Hepatocyte (in vitro differentiated cells): Measurements from ENCODE around the gene LSM14A. TPM values are rescaled to one million over a fixed set of nuclear protein-coding genes. Genes with fewer than 3 reads are reported as not detected.

Experiments
- DNase-seq: peaks from one replicate; pipeline ENCODE4 v3.0.0-alpha.2; 2016; ENCODE audit warnings: low spot score
- H2AFZ ChIP-seq: fragments of 200-600 bp; sonication (generic); 2 replicates; pipeline ENCODE4 v1.6.0; 2016; ENCODE audit warnings: antibody characterized with exemption, mild to moderate bottlenecking
- H3K27ac ChIP-seq: fragments of 200-600 bp; sonication (generic); 2 replicates; pipeline ENCODE4 v1.5.1; 2016; ENCODE audit warnings: mild to moderate bottlenecking
- H3K27me3 ChIP-seq: fragments of 200-600 bp; sonication (generic); 2 replicates; pipeline ENCODE4 v1.6.1; 2016
- H3K36me3 ChIP-seq: fragments of 200-600 bp; sonication (generic); replicated peaks from 2 replicates; pipeline ENCODE4 v1.5.1; 2016; ENCODE audit warnings: low read depth; ENCODE audit not compliant: insufficient read depth
- H3K4me1 ChIP-seq: fragments of 200-600 bp; sonication (generic); 2 replicates; pipeline ENCODE4 v1.5.1; 2016; ENCODE audit warnings: mild to moderate bottlenecking, moderate library complexity; ENCODE audit not compliant: insufficient read depth
- H3K4me2 ChIP-seq: fragments of 200-600 bp; sonication (generic); 2 replicates; pipeline ENCODE4 v1.6.0; 2016
- H3K4me3 ChIP-seq: fragments of 200-600 bp; sonication (generic); 2 replicates; pipeline ENCODE4 v1.5.1; 2016; ENCODE audit warnings: mild to moderate bottlenecking
- H3K79me2 ChIP-seq: fragments of 200-600 bp; sonication (generic); 2 replicates; pipeline ENCODE4 v1.6.0; 2017; ENCODE audit warnings: mild to moderate bottlenecking
- H3K9me2 ChIP-seq: fragments of 200-600 bp; sonication (generic); replicated peaks from 2 replicates; pipeline ENCODE4 v1.6.0; 2017; ENCODE audit warnings: mild to moderate bottlenecking; ENCODE audit not compliant: insufficient read depth
- H3K9me3 ChIP-seq: fragments of 200-600 bp; sonication (generic); 2 replicates; pipeline ENCODE4 v1.5.1; 2016; ENCODE audit warnings: low read depth, mild to moderate bottlenecking
- H4K20me1 ChIP-seq: fragments of 200-600 bp; sonication (generic); 2 replicates; pipeline ENCODE4 v1.6.0; 2016; ENCODE audit warnings: mild to moderate bottlenecking; ENCODE audit not compliant: insufficient read depth, poor library complexity, severe bottlenecking
- EZH2 ChIP-seq: fragments of 200-600 bp; sonication (generic); IDR thresholded peaks from 2 replicates; pipeline ENCODE4 v1.6.1; 2016; ENCODE audit warnings: antibody characterized with exemption, mild to moderate bottlenecking, borderline replicate concordance
- EZH2phosphoT487 ChIP-seq: fragments of 200-600 bp; sonication (generic); IDR thresholded peaks from one replicate; pipeline ENCODE4 v1.6.1; 2018; ENCODE audit warnings: antibody characterized with exemption, mild to moderate bottlenecking, low read depth, moderate library complexity; ENCODE audit not compliant: unreplicated experiment, severe bottlenecking
- WGBS: methylation state at CpG from one replicate; pipeline ENCODE4 v1.1.6; 2016; ENCODE audit warnings: low lambda C conversion rate; ENCODE audit errors: missing lambda C conversion rate; 5-methylcytosine and 5-hydroxymethylcytosine counted together
- polyA plus RNA-seq: library from polyadenylated mRNA; unstranded; fragments of >200 nt; fragmentation: Nextera tagmentation; extraction: Ambion mirVana; gene quantifications from 2 replicates; pipeline ENCODE4 v1.2.1, GENCODE V29; 2016
- total RNA-seq: library from RNA; depleted of rRNA; stranded (reverse); fragments of >200 nt; gene quantifications from 2 replicates; pipeline ENCODE4 v1.2.3, GENCODE V29; 2014
- TF ChIP-seq, protein P1 (sequence below): fragments of 200-600 bp; sonication (generic); IDR thresholded peaks from 2 replicates; pipeline ENCODE4 v1.5.1; 2016; ENCODE audit warnings: antibody characterized with exemption, mild to moderate bottlenecking; ENCODE audit not compliant: poor library complexity

Gene LSM14A
- 81.0 and 96.5 TPM in 2 replicates for total RNA-seq
- polyA plus RNA-seq = 59.9 and 64.7 TPM in 2 replicates

DNA sequence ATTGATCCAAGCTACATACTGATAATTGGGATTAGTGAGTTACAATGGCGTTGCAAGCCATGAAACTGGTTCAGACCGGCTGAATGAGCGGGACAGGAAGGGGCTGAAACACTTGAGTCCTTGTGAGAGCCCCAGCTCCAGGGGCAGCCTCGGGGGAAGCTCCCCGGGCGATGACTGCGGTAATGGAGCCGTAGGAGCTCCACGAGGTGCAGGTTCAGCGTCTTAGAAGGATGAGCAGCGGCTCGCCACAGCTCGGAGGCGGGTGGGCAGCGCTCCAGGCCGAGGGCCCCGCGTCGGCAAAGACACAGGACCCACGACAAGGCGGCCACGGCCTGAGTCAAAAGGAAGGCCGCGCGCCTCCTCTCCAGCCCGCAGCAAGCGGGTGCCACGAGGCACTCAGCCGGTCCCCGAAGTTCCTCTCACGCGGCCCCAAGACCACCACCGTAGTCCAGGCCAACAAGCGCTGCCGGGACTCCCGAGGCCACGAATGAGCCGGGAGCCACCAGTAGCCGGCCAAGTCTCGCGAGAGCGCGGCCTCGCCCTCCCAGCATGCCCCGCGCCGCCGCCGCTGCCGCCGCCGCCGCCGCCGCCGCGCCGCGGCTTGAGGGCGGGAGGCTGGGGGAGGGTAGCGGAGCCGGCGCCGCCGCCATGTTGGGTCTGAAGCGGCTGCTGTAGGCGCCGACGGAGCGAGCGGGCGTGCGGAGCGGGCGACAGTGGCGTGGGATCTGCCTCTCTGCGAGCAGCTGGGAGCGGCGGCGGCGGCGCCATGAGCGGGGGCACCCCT is at the start of gene LSM14A:
TSS of gene LSM14A (plus strand) at position 628 of the 784 bp plus-strand sequence. CDS start at position 767, 139 bp downstream.
- H3K4me3 ChIP-seq = peak within 1 kb of the TSS; percentile 95
- no peaks in the 10 kb centered on the region for H3K9me2 ChIP-seq
- H3K9me3 ChIP-seq = no peaks in the 10 kb centered on the region
- H3K4me1 ChIP-seq = peaks cover 51% of the 10 kb centered on the region
- peaks cover 39% of the 10 kb centered on the region for H4K20me1 ChIP-seq
- H3K36me3 ChIP-seq = no peaks in the 10 kb centered on the region
- H3K27me3 ChIP-seq = no peaks in the 10 kb centered on the region
- H3K79me2 ChIP-seq = peaks cover 58% of the 10 kb centered on the region
- peak within 1 kb of the TSS; percentile 98 for H2AFZ ChIP-seq
- H3K27ac ChIP-seq = peak within 1 kb of the TSS; percentile 100
- TF ChIP-seq EZH2 (no peak), EZH2phosphoT487 (no peak)
- TF ChIP-seq, protein P1, sequence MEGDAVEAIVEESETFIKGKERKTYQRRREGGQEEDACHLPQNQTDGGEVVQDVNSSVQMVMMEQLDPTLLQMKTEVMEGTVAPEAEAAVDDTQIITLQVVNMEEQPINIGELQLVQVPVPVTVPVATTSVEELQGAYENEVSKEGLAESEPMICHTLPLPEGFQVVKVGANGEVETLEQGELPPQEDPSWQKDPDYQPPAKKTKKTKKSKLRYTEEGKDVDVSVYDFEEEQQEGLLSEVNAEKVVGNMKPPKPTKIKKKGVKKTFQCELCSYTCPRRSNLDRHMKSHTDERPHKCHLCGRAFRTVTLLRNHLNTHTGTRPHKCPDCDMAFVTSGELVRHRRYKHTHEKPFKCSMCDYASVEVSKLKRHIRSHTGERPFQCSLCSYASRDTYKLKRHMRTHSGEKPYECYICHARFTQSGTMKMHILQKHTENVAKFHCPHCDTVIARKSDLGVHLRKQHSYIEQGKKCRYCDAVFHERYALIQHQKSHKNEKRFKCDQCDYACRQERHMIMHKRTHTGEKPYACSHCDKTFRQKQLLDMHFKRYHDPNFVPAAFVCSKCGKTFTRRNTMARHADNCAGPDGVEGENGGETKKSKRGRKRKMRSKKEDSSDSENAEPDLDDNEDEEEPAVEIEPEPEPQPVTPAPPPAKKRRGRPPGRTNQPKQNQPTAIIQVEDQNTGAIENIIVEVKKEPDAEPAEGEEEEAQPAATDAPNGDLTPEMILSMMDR = no peak
- peak within 1 kb of the TSS; percentile 95 for H3K4me2 ChIP-seq
- DNase-seq = peak; percentile 97
- 2% methylated on average over 42 of the region's 83 CpGs for WGBS

DNA sequence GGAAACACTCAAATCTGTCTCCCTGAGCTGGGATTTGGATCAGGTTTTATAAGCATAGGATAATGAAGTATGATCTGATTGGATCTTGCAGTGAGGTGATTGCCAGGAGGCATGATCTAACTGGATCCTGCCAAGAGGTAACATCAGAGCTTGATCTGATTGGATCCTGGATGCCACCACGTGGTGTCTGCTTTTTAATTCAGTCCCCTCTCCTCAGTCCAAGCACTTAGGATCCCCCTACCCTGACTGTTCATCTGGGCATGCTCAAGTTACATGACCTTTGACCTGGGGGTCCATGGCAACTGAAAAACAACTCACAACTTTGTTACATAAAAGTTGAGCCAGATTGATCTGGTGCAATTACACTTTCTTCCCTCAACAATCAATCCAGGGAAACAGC is 47.5 kb upstream of the LSM14A start:
- Histone ChIP-seq H3K36me3 (no peaks in the 10 kb centered on the region), H2AFZ (no peak overlapping the region), H3K9me3 (no peaks in the 10 kb centered on the region), H3K27me3 (no peaks in the 10 kb centered on the region), H3K4me2 (no peak overlapping the region), H4K20me1 (no peaks in the 10 kb centered on the region), H3K4me1 (no peaks in the 10 kb centered on the region), H3K4me3 (no peak overlapping the region), H3K9me2 (no peaks in the 10 kb centered on the region), H3K79me2 (no peaks in the 10 kb centered on the region), H3K27ac (no peak overlapping the region)
- DNase-seq = no peak
- WGBS = 37% methylated on average over 1 of the region's 1 CpG
- TF ChIP-seq, protein P1 = no peak
- TF ChIP-seq EZH2phosphoT487 (no peak), EZH2 (no peak)

DNA sequence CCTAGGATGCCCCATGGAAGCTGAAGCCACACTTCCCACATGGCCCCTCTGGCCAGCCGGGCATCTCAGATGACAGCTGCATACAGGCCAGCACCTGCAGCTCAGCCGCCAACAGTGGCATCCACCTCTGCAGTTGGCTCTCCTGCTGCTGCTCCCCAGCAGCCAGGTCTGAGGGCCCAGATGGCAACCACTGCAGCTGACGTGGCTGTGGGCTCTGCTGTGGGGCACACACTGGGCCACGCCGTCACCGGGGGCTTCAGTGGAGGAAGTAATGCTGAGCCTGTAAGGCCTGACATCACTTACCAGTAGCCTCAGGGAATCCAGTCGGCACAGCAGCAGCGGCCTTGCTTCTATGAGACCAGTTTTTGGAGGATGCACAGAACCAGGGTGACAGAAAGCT is 45.3 kb upstream of the LSM14A start:
- no peaks in the 10 kb centered on the region for H3K9me3 ChIP-seq
- 77% methylated on average over 8 of the region's 8 CpGs for WGBS

More for the DNA sequence above, 45.3 kb upstream of the LSM14A start:
- Histone ChIP-seq H3K36me3 (no peaks in the 10 kb centered on the region), H3K79me2 (no peaks in the 10 kb centered on the region), H3K27me3 (no peaks in the 10 kb centered on the region), H3K27ac (no peak overlapping the region), H3K9me2 (no peaks in the 10 kb centered on the region), H3K4me1 (no peaks in the 10 kb centered on the region), H2AFZ (no peak overlapping the region), H3K4me3 (no peak overlapping the region), H3K4me2 (no peak overlapping the region), H4K20me1 (no peaks in the 10 kb centered on the region)
- no peak for TF ChIP-seq EZH2phosphoT487
- TF ChIP-seq, protein P1 = no peak
- TF ChIP-seq EZH2 = no peak
- no peak for DNase-seq
